HepG2 (cell line): Measurements from ENCODE around the gene KLF7. TPM values are rescaled to one million over a fixed set of nuclear protein-coding genes. Genes with fewer than 3 reads are reported as not detected.

Experiments
- ATAC-seq: fragments of 200-7000 bp; cut with Tn5 transposase; 3 replicates; pipeline ENCODE4 v1.9.1; 2020; ENCODE audit warnings: mild to moderate bottlenecking, moderate library complexity
- BruUV-seq: library from RNA; stranded (reverse); fragments of 400-500 nt; replicated peaks from 2 replicates; lab custom pipeline; 2021; lab: Mats Ljungman, UMichigan
- CTCF ChIA-PET: fragments of 300-600 bp; formaldehyde crosslinking; extraction: SDS; loops from one replicate; lab custom pipeline; 2021; ENCODE audit warnings: low total read pairs, inconsistent platforms, low intra/inter-chr PET ratio; lab: Yijun Ruan, JAX
- POLR2A ChIA-PET: fragments of 350-600 bp; sonication (Branson Sonifier 250); formaldehyde crosslinking; loops from one replicate; lab custom pipeline; 2020; ENCODE audit warnings: antibody characterized with exemption, inconsistent platforms; lab: Yijun Ruan, JAX
- DNase-seq: peaks from one replicate; pipeline ENCODE4 v3.0.0-alpha.2; 2015; ENCODE audit warnings: low spot score
- FAIRE-seq: peaks from 3 replicates; lab custom pipeline; 2011; peaks lifted over from hg19 to GRCh38; lab: Jason Lieb, UNC
- H2AFZ ChIP-seq: one replicate; pipeline ENCODE4 v1.6.1; 2011; ENCODE audit warnings: low read length, inconsistent platforms
- H3K27ac ChIP-seq: fragments of 300-600 bp; 3 replicates; pipeline ENCODE4 v1.8.0; 2011; ENCODE audit warnings: mixed run types, mild to moderate bottlenecking, mixed read lengths, low read length, inconsistent platforms; ENCODE audit not compliant: insufficient read depth; ENCODE audit errors: extremely low read length
- H3K27me3 ChIP-seq, 2 experiments: fragments of 200-600 bp in 1 of 2; 2 replicates in 1 of 2; 3 replicates in 1 of 2; pipeline versions ENCODE4 v1.6.0 to v1.8.0; 2011; ENCODE audit warnings: low read length in 2 of 2, mild to moderate bottlenecking in 2 of 2, moderate library complexity in 2 of 2, inconsistent platforms in 1 of 2; ENCODE audit not compliant: insufficient read depth in 2 of 2, control insufficient read depth in 1 of 2
- H3K36me3 ChIP-seq, 2 experiments: fragments of 200-600 bp in 1 of 2; replicated peaks in 1 of 2; 2 replicates in 1 of 2; 3 replicates in 1 of 2; pipeline versions ENCODE4 v1.5.1 to v1.8.0; 2011; ENCODE audit warnings: low read length in 2 of 2, inconsistent platforms in 1 of 2; ENCODE audit not compliant: insufficient read depth in 2 of 2, control insufficient read depth in 1 of 2
- H3K4me1 ChIP-seq: 2 replicates; pipeline ENCODE4 v1.5.1; 2012; ENCODE audit warnings: low read length, inconsistent platforms; ENCODE audit not compliant: insufficient read depth
- H3K4me2 ChIP-seq: 2 replicates; pipeline ENCODE4 v1.6.0; 2011; ENCODE audit warnings: low read depth, low read length, inconsistent platforms
- H3K4me3 ChIP-seq, 3 experiments: fragments of 200-600 bp in 1 of 3; sonication (generic), shearing (Covaris generic) in 1 of 3; replicated peaks in 1 of 3; 2 replicates each; pipeline ENCODE4 v1.5.1; 2011 to 2016; ENCODE audit warnings: low read length in 3 of 3, inconsistent platforms in 2 of 3, low read depth in 2 of 3, mild to moderate bottlenecking in 2 of 3, control low read depth in 1 of 3, mixed read lengths in 1 of 3; ENCODE audit not compliant: insufficient read depth in 1 of 3
- H3K79me2 ChIP-seq: one replicate; pipeline ENCODE4 v1.6.1; 2011; ENCODE audit warnings: low read length, inconsistent platforms; ENCODE audit not compliant: insufficient read depth
- H3K9ac ChIP-seq: 2 replicates; pipeline ENCODE4 v1.6.0; 2011; ENCODE audit warnings: mild to moderate bottlenecking, low read depth, low read length, inconsistent platforms; ENCODE audit not compliant: insufficient read depth
- H3K9me3 ChIP-seq: 2 replicates; pipeline ENCODE4 v1.5.1; 2012; ENCODE audit warnings: mild to moderate bottlenecking, low read length
- H4K20me1 ChIP-seq: 2 replicates; pipeline ENCODE4 v1.6.0; 2011; ENCODE audit warnings: inconsistent platforms, mild to moderate bottlenecking, low read length, moderate library complexity; ENCODE audit not compliant: insufficient read depth
- CCDC6 ChIP-seq: sonication (generic); formaldehyde crosslinking; IDR thresholded peaks from 2 replicates; pipeline ENCODE4 v1.8.1; 2022; ENCODE audit warnings: mild to moderate bottlenecking, missing genetic modification reagents, moderate library complexity
- FOXA1 ChIP-seq, 2 experiments: fragments of 450-650 bp in 1 of 2; sonication (generic) in 1 of 2; formaldehyde crosslinking in 1 of 2; IDR thresholded peaks; 2 replicates each; pipeline versions ENCODE4 v1.4.0 to v1.6.1; 2016 to 2020; ENCODE audit warnings: missing genetic modification reagents in 1 of 2
- FOXA3 ChIP-seq: IDR thresholded peaks from 2 replicates; pipeline ENCODE4 v1.6.1; 2016; ENCODE audit warnings: missing genetic modification reagents, missing compliant biosample characterization
- GLI4 ChIP-seq: sonication (generic); formaldehyde crosslinking; IDR thresholded peaks from 2 replicates; pipeline ENCODE4 v1.5.1; 2020; ENCODE audit warnings: missing genetic modification reagents, mild to moderate bottlenecking, moderate library complexity, borderline replicate concordance
- RBAK ChIP-seq: sonication (generic); formaldehyde crosslinking; IDR thresholded peaks from 2 replicates; pipeline ENCODE4 v1.5.1; 2020; ENCODE audit warnings: mild to moderate bottlenecking, missing genetic modification reagents
- SNAPC2 ChIP-seq: sonication (generic); formaldehyde crosslinking; IDR thresholded peaks from 2 replicates; pipeline ENCODE4 v1.8.1; 2022; ENCODE audit warnings: mild to moderate bottlenecking, missing genetic modification reagents
- SOX6 ChIP-seq, 2 experiments: fragments of 450-650 bp in 1 of 2; sonication (generic) in 1 of 2; formaldehyde crosslinking in 1 of 2; IDR thresholded peaks; 2 replicates each; pipeline versions ENCODE4 v1.4.0 to v1.6.1; 2017 to 2020; ENCODE audit warnings: antibody characterized with exemption in 1 of 2, mild to moderate bottlenecking in 1 of 2, missing genetic modification reagents in 1 of 2
- ZBTB20 ChIP-seq: sonication (generic); formaldehyde crosslinking; IDR thresholded peaks from 2 replicates; pipeline ENCODE4 v1.8.1; 2023; ENCODE audit warnings: missing genetic modification reagents, low read depth, mild to moderate bottlenecking, borderline replicate concordance
- ZNF136 ChIP-seq: sonication (generic); formaldehyde crosslinking; IDR thresholded peaks from 2 replicates; pipeline ENCODE4 v1.8.1; 2022; ENCODE audit warnings: low read depth, mild to moderate bottlenecking, moderate library complexity, missing genetic modification reagents
- ZNF567 ChIP-seq: sonication (generic); formaldehyde crosslinking; IDR thresholded peaks from 2 replicates; pipeline ENCODE4 v1.8.1; 2023; ENCODE audit warnings: mild to moderate bottlenecking, missing genetic modification reagents, borderline replicate concordance
- ZNF816 ChIP-seq: sonication (generic); formaldehyde crosslinking; IDR thresholded peaks from 2 replicates; pipeline ENCODE4 v1.8.0; 2022; ENCODE audit warnings: missing genetic modification reagents, mild to moderate bottlenecking, borderline replicate concordance
- WGBS: methylation state at CpG from one replicate; pipeline ENCODE4 v1.1.6; 2017; ENCODE audit warnings: low lambda C conversion rate; 5-methylcytosine and 5-hydroxymethylcytosine counted together
- in situ Hi-C: cut with HindIII; loops from 2 replicates; pipeline ENCODE4 v1.10.0; 2017; ENCODE audit warnings: low pct_unique_long_range_greater_than_20kb; ENCODE audit not compliant: extremely low pct_ligation_motif_present
- intact Hi-C: fragments of 100-400 bp; cut with micrococcal nuclease; formaldehyde crosslinking; loops from one replicate; pipeline ENCODE4 v1.10.0; 2022; ENCODE audit not compliant: unreplicated experiment
- polyA plus RNA-seq, 8 experiments: library from polyadenylated mRNA; depleted of rRNA in 3 of 8; stranded (reverse) in 7 of 8; unstranded in 1 of 8; fragments of >200 nt; fragmentation: Illumina TruSeq in 4 of 8; extraction: Trizol in 4 of 8; gene quantifications; 2 replicates each; pipeline versions ENCODE4 v1.2.1 to v1.2.3, GENCODE V29; 2011 to 2016; ENCODE audit warnings: low read depth in 4 of 8, missing spikeins in 1 of 8, mixed read lengths in 1 of 8; ENCODE audit not compliant: insufficient read depth in 1 of 8
- total RNA-seq, 5 experiments: library from RNA; depleted of rRNA; stranded (reverse); fragments of >200 nt; fragmentation: Illumina TruSeq; extraction: Trizol; gene quantifications; 2 replicates each; pipeline ENCODE4 v1.2.3, GENCODE V29; 2016; ENCODE audit warnings: low read depth in 1 of 5
- TF ChIP-seq, protein P1 (sequence below): sonication (generic); formaldehyde crosslinking; IDR thresholded peaks from 2 replicates; pipeline ENCODE4 v1.5.0; 2020; ENCODE audit warnings: mild to moderate bottlenecking, missing genetic modification reagents
- TF ChIP-seq, protein P2 (sequence below): sonication (generic); formaldehyde crosslinking; IDR thresholded peaks from 2 replicates; pipeline ENCODE4 v1.4.0; 2020; ENCODE audit warnings: missing genetic modification reagents, borderline replicate concordance

Gene KLF7
- total and polyA plus RNA-seq, 2 of the 13 experiments (the other 11 are each of a cell fraction or from before 2014, with no cell fraction given): 2.6 to 5.4 TPM

DNA sequence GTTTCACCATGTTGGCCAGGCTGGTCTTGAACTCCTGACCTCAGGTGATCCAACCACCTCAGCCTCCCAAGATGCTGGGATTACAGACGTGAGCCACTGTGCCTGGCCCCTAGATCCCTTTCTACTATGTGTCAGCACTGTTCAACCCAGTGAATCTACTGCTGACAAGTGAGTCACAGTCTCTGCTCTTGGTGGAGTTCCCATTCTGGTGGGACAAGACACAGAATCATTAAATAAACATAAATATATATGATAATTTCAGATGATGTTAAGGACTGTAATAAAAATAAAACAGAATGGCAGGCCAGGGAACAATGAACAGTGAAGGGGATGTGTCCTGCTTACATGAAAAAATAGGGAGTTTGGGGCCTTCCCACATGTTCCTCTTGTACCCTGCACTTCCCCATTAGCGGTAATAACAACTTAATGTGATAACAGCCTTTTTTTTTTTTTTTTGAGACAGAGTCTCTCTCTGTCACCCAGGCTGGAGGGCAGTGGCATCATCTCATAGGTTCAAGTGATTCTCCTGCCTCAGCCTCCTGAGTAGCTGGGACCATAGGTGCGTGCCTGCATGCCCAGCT, 114.3 kb downstream of the KLF7 start (continued):
- TF ChIP-seq, protein P1, sequence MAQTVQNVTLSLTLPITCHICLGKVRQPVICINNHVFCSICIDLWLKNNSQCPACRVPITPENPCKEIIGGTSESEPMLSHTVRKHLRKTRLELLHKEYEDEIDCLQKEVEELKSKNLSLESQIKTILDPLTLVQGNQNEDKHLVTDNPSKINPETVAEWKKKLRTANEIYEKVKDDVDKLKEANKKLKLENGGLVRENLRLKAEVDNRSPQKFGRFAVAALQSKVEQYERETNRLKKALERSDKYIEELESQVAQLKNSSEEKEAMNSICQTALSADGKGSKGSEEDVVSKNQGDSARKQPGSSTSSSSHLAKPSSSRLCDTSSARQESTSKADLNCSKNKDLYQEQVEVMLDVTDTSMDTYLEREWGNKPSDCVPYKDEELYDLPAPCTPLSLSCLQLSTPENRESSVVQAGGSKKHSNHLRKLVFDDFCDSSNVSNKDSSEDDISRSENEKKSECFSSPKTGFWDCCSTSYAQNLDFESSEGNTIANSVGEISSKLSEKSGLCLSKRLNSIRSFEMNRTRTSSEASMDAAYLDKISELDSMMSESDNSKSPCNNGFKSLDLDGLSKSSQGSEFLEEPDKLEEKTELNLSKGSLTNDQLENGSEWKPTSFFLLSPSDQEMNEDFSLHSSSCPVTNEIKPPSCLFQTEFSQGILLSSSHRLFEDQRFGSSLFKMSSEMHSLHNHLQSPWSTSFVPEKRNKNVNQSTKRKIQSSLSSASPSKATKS: no peak
- no peak for TF ChIP-seq RBAK (CRISPR knock-in tag)
- TF ChIP-seq, all 625 proteins: peak for 0

DNA sequence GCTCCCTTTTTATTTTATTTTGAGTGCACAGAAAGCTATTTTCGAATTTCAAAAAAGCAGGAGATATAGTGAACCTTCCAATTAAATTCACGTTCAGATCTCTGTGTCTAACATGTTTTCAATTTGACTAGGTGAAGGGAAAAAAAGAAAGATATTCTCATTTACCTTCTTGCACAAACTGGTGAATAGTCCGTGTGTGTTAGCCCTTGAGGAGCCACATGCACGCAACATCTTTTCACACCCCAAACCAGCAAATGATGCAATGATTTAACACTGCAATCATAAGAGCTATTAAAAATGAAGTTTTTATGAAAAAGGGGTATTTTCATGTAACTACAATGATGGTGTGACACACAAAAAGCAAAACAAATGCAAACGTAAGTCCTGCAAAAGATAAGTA, 116.6 kb downstream of the KLF7 start:
- Histone ChIP-seq H4K20me1 (no peaks in the 10 kb centered on the region), H3K36me3 (no peaks in the 10 kb centered on the region), H3K27ac (no peak overlapping the region), H2AFZ (no peak overlapping the region), H3K9ac (no peak overlapping the region), H3K9me3 (no peaks in the 10 kb centered on the region), H3K4me2 (no peak overlapping the region), H3K4me1 (peaks cover 21% of the 10 kb centered on the region), H3K4me3 (no peak overlapping the region), H3K27me3 (peaks cover 0 to 6% of the 10 kb centered on the region in 2 experiments; a peak in 2 of 5 replicates), H3K79me2 (no peaks in the 10 kb centered on the region)
- WGBS: 18% methylated on average over 5 of the region's 5 CpGs
- ChIA-PET CTCF (no interaction called here), POLR2A (no interaction called here)
- ATAC-seq (no peak), DNase-seq (no peak), FAIRE-seq (no peak)
- in situ Hi-C loops (no loop called here), intact Hi-C loops (loop anchor here (10.0 kb wide), 1 partner anchor 116 kb away; the partner anchor contains the start of gene KLF7)
- TF ChIP-seq ZNF816 (CRISPR knock-in tag) (no peak), FOXA1 (IDR thresholded peaks at IDR 0.05) (no peak), FOXA1 (CRISPR knock-in tag; IDR thresholded peaks at IDR 0.05) (no peak), ZNF567 (CRISPR knock-in tag) (no peak), GLI4 (CRISPR knock-in tag) (no peak), FOXA3 (no peak), SOX6 (IDR thresholded peaks at IDR 0.05) (no peak), SOX6 (CRISPR knock-in tag; IDR thresholded peaks at IDR 0.05) (no peak), ZNF136 (CRISPR knock-in tag) (no peak), ZBTB20 (no peak), CCDC6 (CRISPR knock-in tag) (no peak), SNAPC2 (CRISPR knock-in tag) (no peak)
- TF ChIP-seq, protein P2, sequence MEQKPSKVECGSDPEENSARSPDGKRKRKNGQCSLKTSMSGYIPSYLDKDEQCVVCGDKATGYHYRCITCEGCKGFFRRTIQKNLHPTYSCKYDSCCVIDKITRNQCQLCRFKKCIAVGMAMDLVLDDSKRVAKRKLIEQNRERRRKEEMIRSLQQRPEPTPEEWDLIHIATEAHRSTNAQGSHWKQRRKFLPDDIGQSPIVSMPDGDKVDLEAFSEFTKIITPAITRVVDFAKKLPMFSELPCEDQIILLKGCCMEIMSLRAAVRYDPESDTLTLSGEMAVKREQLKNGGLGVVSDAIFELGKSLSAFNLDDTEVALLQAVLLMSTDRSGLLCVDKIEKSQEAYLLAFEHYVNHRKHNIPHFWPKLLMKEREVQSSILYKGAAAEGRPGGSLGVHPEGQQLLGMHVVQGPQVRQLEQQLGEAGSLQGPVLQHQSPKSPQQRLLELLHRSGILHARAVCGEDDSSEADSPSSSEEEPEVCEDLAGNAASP: no peak
- no TSS peak for BruUV-seq
